ENCODE data around the gene THOC6. TPM values are rescaled to one million over a fixed set of nuclear protein-coding genes. Genes with fewer than 3 reads are reported as not detected.

The THOC6 gene
- total and polyA plus RNA-seq, 9 of the 15 experiments (the other 6 are each of a cell fraction or from before 2014, with no cell fraction given), result 2.5 to 65.4 (median 42.3) TPM

DNA sequence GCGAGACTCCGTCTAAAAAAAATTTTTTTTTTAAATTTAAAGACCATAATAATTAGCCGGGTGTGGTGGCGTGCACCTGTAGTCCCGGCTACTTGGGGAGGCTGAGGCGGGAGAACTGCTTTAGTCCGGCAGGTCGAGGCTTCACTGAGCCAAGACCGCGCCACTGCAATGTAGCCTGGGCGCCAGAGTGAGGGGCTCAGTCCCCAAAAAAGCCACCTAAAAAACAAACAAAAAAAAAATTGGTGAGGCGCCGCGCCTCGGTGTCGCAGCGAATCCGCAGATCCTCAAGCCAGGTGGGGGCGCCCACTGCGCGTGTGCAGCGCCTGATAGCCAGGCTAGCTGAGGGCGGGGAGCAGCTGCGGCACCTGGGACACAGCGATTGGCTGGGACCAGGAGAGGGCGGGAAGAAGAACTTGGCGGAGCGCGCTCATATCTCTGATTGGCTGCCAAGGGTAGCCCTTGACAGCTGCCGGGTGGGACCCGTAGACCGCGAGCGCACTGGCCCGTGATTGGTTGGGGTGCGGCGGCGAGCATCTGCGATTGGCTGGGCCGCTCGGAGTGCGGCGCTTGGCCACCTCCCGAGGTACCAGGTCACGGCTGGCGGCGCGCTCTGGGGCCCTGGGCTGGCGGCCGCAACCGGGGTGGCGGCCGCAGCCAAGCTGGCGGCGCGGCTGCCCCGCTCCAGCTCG lies 20.1 kb upstream of the THOC6 start (continued):
- TF ChIP-seq HMG20A (CRISPR knock-in tag; conservative IDR thresholded peaks at IDR 0.05) (no peak), RCOR1 (IDR thresholded peaks at IDR 0.05; ENCODE audit: borderline replicate concordance in 1 of 2, low read depth in 2 of 2, low read length in 2 of 2) (peak in 1 of 2 experiments; percentile 47; a peak in 1 of 4 replicates), ZNF551 (CRISPR knock-in tag; IDR thresholded peaks at IDR 0.05) (no peak), NBN (IDR thresholded peaks at IDR 0.05; ENCODE audit: low read depth) (peak; percentile 74), NFE2 (IDR thresholded peaks at IDR 0.05; ENCODE audit: low read depth) (no peak), SIN3B (IDR thresholded peaks at IDR 0.05; ENCODE audit: low read depth) (no peak), POLR2AphosphoS2 (IDR thresholded peaks at IDR 0.05; ENCODE audit: low read length) (no peak), IFI16 (CRISPR knock-in tag; IDR thresholded peaks at IDR 0.05) (no peak), CEBPB (tag; IDR thresholded peaks at IDR 0.05) (no peak), HDAC8 (tag; IDR thresholded peaks at IDR 0.05) (no peak), BCL6 (CRISPR knock-in tag; IDR thresholded peaks at IDR 0.05) (no peak), TGIF2 (CRISPR knock-in tag; IDR thresholded peaks at IDR 0.05) (peak; percentile 86; the same call in 1 of the 2 replicates), SREBF2 (CRISPR knock-in tag; IDR thresholded peaks at IDR 0.05) (no peak), CREM (IDR thresholded peaks at IDR 0.05; ENCODE audit: low read depth) (no peak; the same call in none of the 2 replicates), TRIM28 (IDR thresholded peaks at IDR 0.05) (peak; percentile 74), ETS2 (tag; IDR thresholded peaks at IDR 0.05; ENCODE audit: borderline replicate concordance, poor library complexity, severe bottlenecking) (no peak)
- TF ChIP-seq, protein P1, sequence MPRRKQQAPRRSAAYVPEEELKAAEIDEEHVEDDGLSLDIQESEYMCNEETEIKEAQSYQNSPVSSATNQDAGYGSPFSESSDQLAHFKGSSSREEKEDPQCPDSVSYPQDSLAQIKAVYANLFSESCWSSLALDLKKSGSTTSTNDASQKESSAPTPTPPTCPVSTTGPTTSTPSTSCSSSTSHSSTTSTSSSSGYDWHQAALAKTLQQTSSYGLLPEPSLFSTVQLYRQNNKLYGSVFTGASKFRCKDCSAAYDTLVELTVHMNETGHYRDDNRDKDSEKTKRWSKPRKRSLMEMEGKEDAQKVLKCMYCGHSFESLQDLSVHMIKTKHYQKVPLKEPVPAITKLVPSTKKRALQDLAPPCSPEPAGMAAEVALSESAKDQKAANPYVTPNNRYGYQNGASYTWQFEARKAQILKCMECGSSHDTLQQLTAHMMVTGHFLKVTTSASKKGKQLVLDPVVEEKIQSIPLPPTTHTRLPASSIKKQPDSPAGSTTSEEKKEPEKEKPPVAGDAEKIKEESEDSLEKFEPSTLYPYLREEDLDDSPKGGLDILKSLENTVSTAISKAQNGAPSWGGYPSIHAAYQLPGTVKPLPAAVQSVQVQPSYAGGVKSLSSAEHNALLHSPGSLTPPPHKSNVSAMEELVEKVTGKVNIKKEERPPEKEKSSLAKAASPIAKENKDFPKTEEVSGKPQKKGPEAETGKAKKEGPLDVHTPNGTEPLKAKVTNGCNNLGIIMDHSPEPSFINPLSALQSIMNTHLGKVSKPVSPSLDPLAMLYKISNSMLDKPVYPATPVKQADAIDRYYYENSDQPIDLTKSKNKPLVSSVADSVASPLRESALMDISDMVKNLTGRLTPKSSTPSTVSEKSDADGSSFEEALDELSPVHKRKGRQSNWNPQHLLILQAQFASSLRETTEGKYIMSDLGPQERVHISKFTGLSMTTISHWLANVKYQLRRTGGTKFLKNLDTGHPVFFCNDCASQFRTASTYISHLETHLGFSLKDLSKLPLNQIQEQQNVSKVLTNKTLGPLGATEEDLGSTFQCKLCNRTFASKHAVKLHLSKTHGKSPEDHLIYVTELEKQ (CRISPR knock-in tag; IDR thresholded peaks at IDR 0.05), result no peak
- TF ChIP-seq, protein P2, sequence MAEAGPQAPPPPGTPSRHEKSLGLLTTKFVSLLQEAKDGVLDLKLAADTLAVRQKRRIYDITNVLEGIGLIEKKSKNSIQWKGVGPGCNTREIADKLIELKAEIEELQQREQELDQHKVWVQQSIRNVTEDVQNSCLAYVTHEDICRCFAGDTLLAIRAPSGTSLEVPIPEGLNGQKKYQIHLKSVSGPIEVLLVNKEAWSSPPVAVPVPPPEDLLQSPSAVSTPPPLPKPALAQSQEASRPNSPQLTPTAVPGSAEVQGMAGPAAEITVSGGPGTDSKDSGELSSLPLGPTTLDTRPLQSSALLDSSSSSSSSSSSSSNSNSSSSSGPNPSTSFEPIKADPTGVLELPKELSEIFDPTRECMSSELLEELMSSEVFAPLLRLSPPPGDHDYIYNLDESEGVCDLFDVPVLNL (CRISPR knock-in tag; IDR thresholded peaks at IDR 0.05; ENCODE audit: low read depth), result peak; percentile 20; the same call in 1 of the 2 replicates
- TF ChIP-seq, protein P3, sequence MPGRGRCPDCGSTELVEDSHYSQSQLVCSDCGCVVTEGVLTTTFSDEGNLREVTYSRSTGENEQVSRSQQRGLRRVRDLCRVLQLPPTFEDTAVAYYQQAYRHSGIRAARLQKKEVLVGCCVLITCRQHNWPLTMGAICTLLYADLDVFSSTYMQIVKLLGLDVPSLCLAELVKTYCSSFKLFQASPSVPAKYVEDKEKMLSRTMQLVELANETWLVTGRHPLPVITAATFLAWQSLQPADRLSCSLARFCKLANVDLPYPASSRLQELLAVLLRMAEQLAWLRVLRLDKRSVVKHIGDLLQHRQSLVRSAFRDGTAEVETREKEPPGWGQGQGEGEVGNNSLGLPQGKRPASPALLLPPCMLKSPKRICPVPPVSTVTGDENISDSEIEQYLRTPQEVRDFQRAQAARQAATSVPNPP (IDR thresholded peaks at IDR 0.05; ENCODE audit: borderline replicate concordance, insufficient read depth, insufficient read length), result no peak
- TF ChIP-seq, protein P4, sequence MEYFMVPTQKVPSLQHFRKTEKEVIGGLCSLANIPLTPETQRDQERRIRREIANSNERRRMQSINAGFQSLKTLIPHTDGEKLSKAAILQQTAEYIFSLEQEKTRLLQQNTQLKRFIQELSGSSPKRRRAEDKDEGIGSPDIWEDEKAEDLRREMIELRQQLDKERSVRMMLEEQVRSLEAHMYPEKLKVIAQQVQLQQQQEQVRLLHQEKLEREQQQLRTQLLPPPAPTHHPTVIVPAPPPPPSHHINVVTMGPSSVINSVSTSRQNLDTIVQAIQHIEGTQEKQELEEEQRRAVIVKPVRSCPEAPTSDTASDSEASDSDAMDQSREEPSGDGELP (CRISPR knock-in tag; IDR thresholded peaks at IDR 0.05; ENCODE audit: borderline replicate concordance), result peak; percentile 96
- TF ChIP-seq, protein P5, sequence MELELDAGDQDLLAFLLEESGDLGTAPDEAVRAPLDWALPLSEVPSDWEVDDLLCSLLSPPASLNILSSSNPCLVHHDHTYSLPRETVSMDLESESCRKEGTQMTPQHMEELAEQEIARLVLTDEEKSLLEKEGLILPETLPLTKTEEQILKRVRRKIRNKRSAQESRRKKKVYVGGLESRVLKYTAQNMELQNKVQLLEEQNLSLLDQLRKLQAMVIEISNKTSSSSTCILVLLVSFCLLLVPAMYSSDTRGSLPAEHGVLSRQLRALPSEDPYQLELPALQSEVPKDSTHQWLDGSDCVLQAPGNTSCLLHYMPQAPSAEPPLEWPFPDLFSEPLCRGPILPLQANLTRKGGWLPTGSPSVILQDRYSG (tag; conservative IDR thresholded peaks at IDR 0.05; ENCODE audit: low read depth), result no peak

Data from K562 (cell line).